H9 (cell line): ENCODE data around the gene SRCAP. TPM values are rescaled to one million over a fixed set of nuclear protein-coding genes. Genes with fewer than 3 reads are reported as not detected.

Source experiments
- DNase-seq: peaks from one replicate; pipeline ENCODE4 v3.0.0-alpha.2; 2017
- H2AFZ ChIP-seq: one replicate; pipeline ENCODE4 v1.6.1; 2013; ENCODE audit warnings: mild to moderate bottlenecking, low read length, control low read depth, moderate library complexity
- H2AK5ac ChIP-seq: 2 replicates; pipeline ENCODE4 v1.6.1; 2013; ENCODE audit warnings: low read length, control low read depth, mixed read lengths; ENCODE audit not compliant: insufficient read length
- H2BK120ac ChIP-seq: one replicate; pipeline ENCODE4 v1.6.1; 2013; ENCODE audit warnings: low read depth, mild to moderate bottlenecking, low read length, control low read depth, inconsistent platforms; ENCODE audit not compliant: poor library complexity, severe bottlenecking
- H2BK12ac ChIP-seq: 2 replicates; pipeline ENCODE4 v1.6.1; 2013; ENCODE audit warnings: low read length, control low read depth, mixed read lengths, low read depth; ENCODE audit not compliant: insufficient read length
- H2BK15ac ChIP-seq: 2 replicates; pipeline ENCODE4 v1.6.1; 2013; ENCODE audit warnings: low read depth, low read length, control low read depth
- H2BK20ac ChIP-seq: one replicate; pipeline ENCODE4 v1.6.1; 2013; ENCODE audit warnings: low read depth, mild to moderate bottlenecking, low read length, control low read depth, inconsistent platforms; ENCODE audit not compliant: poor library complexity, severe bottlenecking
- H2BK5ac ChIP-seq: 2 replicates; pipeline ENCODE4 v1.6.1; 2013; ENCODE audit warnings: low read length, control low read depth, mixed read lengths; ENCODE audit not compliant: insufficient read length
- H3K14ac ChIP-seq: 2 replicates; pipeline ENCODE4 v1.6.1; 2013; ENCODE audit warnings: low read length, control low read depth; ENCODE audit not compliant: insufficient read depth
- H3K18ac ChIP-seq: 2 replicates; pipeline ENCODE4 v1.6.1; 2013; ENCODE audit warnings: low read depth, mild to moderate bottlenecking, mixed read lengths, low read length, control low read depth; ENCODE audit not compliant: insufficient read length
- H3K23ac ChIP-seq: 2 replicates; pipeline ENCODE4 v1.6.1; 2013; ENCODE audit warnings: low read length, control low read depth, mixed read lengths, low read depth; ENCODE audit not compliant: insufficient read length
- H3K23me2 ChIP-seq: 2 replicates; pipeline ENCODE4 v1.6.1; 2013; ENCODE audit warnings: low read depth, mild to moderate bottlenecking, mixed read lengths, low read length, control low read depth; ENCODE audit not compliant: insufficient read length, poor library complexity, severe bottlenecking
- H3K27ac ChIP-seq: 2 replicates; pipeline ENCODE4 v1.5.1; 2013; ENCODE audit warnings: low read length, control low read depth, mixed read lengths, low read depth; ENCODE audit not compliant: insufficient read length
- H3K27me3 ChIP-seq: 2 replicates; pipeline ENCODE4 v1.6.1; 2013; ENCODE audit warnings: low read length, control low read depth, inconsistent platforms; ENCODE audit not compliant: insufficient read depth
- H3K4ac ChIP-seq: 2 replicates; pipeline ENCODE4 v1.6.1; 2013; ENCODE audit warnings: low read depth, mild to moderate bottlenecking, control low read depth, inconsistent platforms, low read length, moderate library complexity
- H3K4me1 ChIP-seq: 2 replicates; pipeline ENCODE4 v1.6.1; 2013; ENCODE audit warnings: low read length, control low read depth, inconsistent platforms; ENCODE audit not compliant: insufficient read depth
- H3K4me2 ChIP-seq: 2 replicates; pipeline ENCODE4 v1.6.1; 2013; ENCODE audit warnings: low read length, control low read depth, mixed read lengths; ENCODE audit not compliant: insufficient read length, insufficient read depth
- H3K56ac ChIP-seq: 2 replicates; pipeline ENCODE4 v1.6.1; 2013; ENCODE audit warnings: low read depth, mild to moderate bottlenecking, mixed read lengths, low read length, control low read depth; ENCODE audit not compliant: insufficient read length
- H3K79me1 ChIP-seq: 2 replicates; pipeline ENCODE4 v1.6.1; 2013; ENCODE audit warnings: low read depth, mild to moderate bottlenecking, moderate library complexity, low read length, control low read depth, inconsistent platforms; ENCODE audit not compliant: insufficient read depth, poor library complexity, severe bottlenecking
- H3K79me2 ChIP-seq: 2 replicates; pipeline ENCODE4 v1.6.1; 2013; ENCODE audit warnings: low read length, control low read depth, inconsistent platforms; ENCODE audit not compliant: insufficient read depth
- H3K9ac ChIP-seq: 2 replicates; pipeline ENCODE4 v1.6.1; 2013; ENCODE audit warnings: low read length, control low read depth, mixed read lengths; ENCODE audit not compliant: insufficient read length; ENCODE audit errors: extremely low read depth
- H3K9me3 ChIP-seq: one replicate; pipeline ENCODE4 v1.6.1; 2013; ENCODE audit warnings: low read depth, low read length, inconsistent platforms; ENCODE audit not compliant: control insufficient read depth
- H3T11ph ChIP-seq: one replicate; pipeline ENCODE4 v1.6.1; 2013; ENCODE audit warnings: mild to moderate bottlenecking, low read length, control low read depth, inconsistent platforms
- H4K20me1 ChIP-seq: one replicate; pipeline ENCODE4 v1.6.1; 2013; ENCODE audit not compliant: control insufficient read depth, insufficient read length, insufficient read depth
- H4K5ac ChIP-seq: 2 replicates; pipeline ENCODE4 v1.6.1; 2013; ENCODE audit warnings: low read depth, mild to moderate bottlenecking, mixed read lengths, low read length, control low read depth; ENCODE audit not compliant: insufficient read length
- H4K8ac ChIP-seq: replicated peaks from 2 replicates; pipeline ENCODE4 v1.6.1; 2013; ENCODE audit warnings: low read length, control low read depth, mixed read lengths, low read depth; ENCODE audit not compliant: insufficient read length
- H4K91ac ChIP-seq: 2 replicates; pipeline ENCODE4 v1.6.1; 2013; ENCODE audit warnings: low read depth, mild to moderate bottlenecking, moderate library complexity, mixed read lengths, low read length, control low read depth; ENCODE audit not compliant: insufficient read length
- H3K27ac Mint-ChIP-seq, 3 experiments: 2 replicates in 2 of 3; 3 replicates in 1 of 3; pipeline ENCODE4 v1.8.0; 2020 to 2021; ENCODE audit warnings: mixed read lengths in 3 of 3, mild to moderate bottlenecking in 1 of 3, moderate library complexity in 1 of 3
- H3K27me3 Mint-ChIP-seq: 2 replicates; pipeline ENCODE4 v1.8.0; 2021; ENCODE audit warnings: low read depth, mild to moderate bottlenecking, moderate library complexity, mixed read lengths
- H3K36me3 Mint-ChIP-seq, 3 experiments: 2 replicates in 2 of 3; 3 replicates in 1 of 3; pipeline ENCODE4 v1.8.0; 2020 to 2021; ENCODE audit warnings: low read depth in 3 of 3, mixed read lengths in 3 of 3; ENCODE audit not compliant: insufficient read depth in 1 of 3
- H3K4me1 Mint-ChIP-seq, 2 experiments: 2 replicates each; pipeline ENCODE4 v1.8.0; 2020; ENCODE audit warnings: mixed read lengths in 2 of 2
- H3K4me3 Mint-ChIP-seq, 2 experiments: 2 replicates in 1 of 2; 3 replicates in 1 of 2; pipeline ENCODE4 v1.8.0; 2020 to 2021; ENCODE audit warnings: mild to moderate bottlenecking in 2 of 2, mixed read lengths in 2 of 2, moderate library complexity in 1 of 2
- H3K9me3 Mint-ChIP-seq, 2 experiments: 2 replicates in 1 of 2; 3 replicates in 1 of 2; pipeline ENCODE4 v1.8.0; 2020; ENCODE audit warnings: mild to moderate bottlenecking in 2 of 2, mixed read lengths in 2 of 2, moderate library complexity in 1 of 2
- CTCF ChIP-seq: fragments of 200-600 bp; sonication (generic); conservative IDR thresholded peaks from 3 replicates; pipeline ENCODE4 v1.8.0; 2021; ENCODE audit warnings: antibody characterized with exemption, mild to moderate bottlenecking
- WGBS: extraction: QIAGEN DNeasy Blood & Tissue Kit; methylation state at CpG from one replicate; pipeline ENCODE4 v1.1.7; 2013; ENCODE audit warnings: missing lambda C conversion rate, low lambda C conversion rate, mixed read lengths; ENCODE audit not compliant: insufficient read length; ENCODE audit errors: extremely low coverage; 5-methylcytosine and 5-hydroxymethylcytosine counted together
- total RNA-seq: library from RNA; stranded (reverse); gene quantifications from 2 replicates; pipeline ENCODE4 v1.2.1, GENCODE V29; 2021

SRCAP gene
- total RNA-seq, 1 experiment from 2014 or later, result 63.1 TPM

DNA sequence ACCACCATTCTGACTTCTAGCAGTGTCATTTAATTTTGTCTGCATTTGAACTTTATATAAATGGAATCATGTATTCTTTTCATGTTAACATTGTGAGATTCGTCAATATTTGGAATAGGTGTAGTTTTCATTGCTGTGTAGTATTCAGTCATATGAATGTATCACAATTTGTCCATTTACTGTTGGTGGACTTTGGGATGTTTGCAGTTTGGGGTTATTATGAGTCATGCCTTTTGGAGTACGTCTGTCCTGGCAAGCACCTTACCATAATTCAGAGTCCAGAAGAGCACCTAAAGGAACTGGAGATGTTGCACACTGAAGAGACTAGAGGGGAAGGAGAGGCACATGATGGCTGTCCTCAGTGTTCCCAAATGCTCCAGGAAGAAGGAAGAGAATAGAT is 46.1 kb downstream of the SRCAP start:
- H4K5ac ChIP-seq, result no peak overlapping the region
- no peak overlapping the region for H3K4me2 ChIP-seq
- H2AK5ac ChIP-seq, result no peak overlapping the region
- no peak overlapping the region for H3K14ac ChIP-seq
- H3K79me1 ChIP-seq, result peaks cover 2% of the 10 kb centered on the region
- no peak for TF ChIP-seq CTCF
- H3K27ac Mint-ChIP-seq, result no peak overlapping the region
- H3K18ac ChIP-seq, result no peak overlapping the region
- peaks cover 0 to 44% (median 27%) of the 10 kb centered on the region in 3 experiments; a peak in 5 of 7 replicates for H3K36me3 Mint-ChIP-seq
- no peak overlapping the region for H3K4me3 Mint-ChIP-seq
- WGBS, result no CpG with 5 or more reads among the region's 2 CpGs
- H2BK12ac ChIP-seq, result no peak overlapping the region
- no peak overlapping the region for H2BK20ac ChIP-seq
- H3K27me3 ChIP-seq, result no peaks in the 10 kb centered on the region
- no peak overlapping the region for H2AFZ ChIP-seq
- no peak overlapping the region for H4K91ac ChIP-seq
- no peak overlapping the region for H3K4ac ChIP-seq
- no peak overlapping the region for H3K27ac ChIP-seq
- H2BK5ac ChIP-seq, result no peak overlapping the region
- H3K9me3 Mint-ChIP-seq, result peaks cover 0 to 1% of the 10 kb centered on the region in 2 experiments; a peak in 1 of 5 replicates
- H3K9ac ChIP-seq, result no peak overlapping the region
- H3K4me1 ChIP-seq, result no peaks in the 10 kb centered on the region
- no peak overlapping the region for H2BK120ac ChIP-seq
- no peak overlapping the region for H3T11ph ChIP-seq
- peaks cover 5% of the 10 kb centered on the region for H3K23me2 ChIP-seq
- H3K79me2 ChIP-seq, result peaks cover 4% of the 10 kb centered on the region; the same call in 1 of the 2 replicates
- no peaks in the 10 kb centered on the region for H3K9me3 ChIP-seq
- H3K4me1 Mint-ChIP-seq, result peaks cover 16 to 31% of the 10 kb centered on the region in 2 experiments
- no peak overlapping the region for H2BK15ac ChIP-seq
- no peak overlapping the region for H3K23ac ChIP-seq
- H3K56ac ChIP-seq, result no peak overlapping the region
- H3K27me3 Mint-ChIP-seq, result no peaks in the 10 kb centered on the region
- H4K20me1 ChIP-seq, result no peaks in the 10 kb centered on the region
- DNase-seq, result no peak
- no peak overlapping the region for H4K8ac ChIP-seq
